SK-N-SH treated with all-trans-retinoic acid at 6 μM for 48 hours (cell line): ENCODE data around the gene FBXW10B.

Experiments used
- BACH2 ChIP-seq: fragments of 250-450 bp; sonication (Bioruptor Pico); IDR thresholded peaks from 2 replicates; pipeline ENCODE4 v1.9.0; 2021; ENCODE audit warnings: mild to moderate bottlenecking, borderline replicate concordance
- CREB5 ChIP-seq: fragments of 250-450 bp; sonication (Bioruptor Pico); IDR thresholded peaks from 2 replicates; pipeline ENCODE4 v1.5.1; 2020; ENCODE audit warnings: low read depth, mild to moderate bottlenecking, moderate library complexity
- ISL1 ChIP-seq: fragments of 250-450 bp; sonication (Bioruptor Pico); IDR thresholded peaks from 2 replicates; pipeline ENCODE4 v2.1.2; 2022; ENCODE audit warnings: mild to moderate bottlenecking, moderate library complexity
- ZC3H10 ChIP-seq: fragments of 250-450 bp; sonication (Bioruptor Pico); IDR thresholded peaks from 2 replicates; pipeline ENCODE4 v1.5.1; 2021; ENCODE audit warnings: mild to moderate bottlenecking, moderate library complexity
- ZFP30 ChIP-seq: fragments of 450-650 bp; formaldehyde crosslinking; IDR thresholded peaks from 2 replicates; pipeline ENCODE4 v1.5.0; 2022; ENCODE audit warnings: mild to moderate bottlenecking, moderate library complexity

GRCh38 chr17:15658296-15658695 lies 38.8 kb upstream of the FBXW10B start:
- no peak for TF ChIP-seq CREB5 (CRISPR knock-in tag)
- TF ChIP-seq ZC3H10 (CRISPR knock-in tag), result no peak
- no peak for TF ChIP-seq BACH2
- TF ChIP-seq ISL1 (CRISPR knock-in tag), result no peak
- TF ChIP-seq ZFP30 (CRISPR knock-in tag), result 0 out of 2 replicates have a peak, but pooled peaks have one; percentile 12
